H1 (cell line): Measurements from ENCODE around the gene DCDC2C. TPM values are rescaled to one million over a fixed set of nuclear protein-coding genes. Genes with fewer than 3 reads are reported as not detected.

ENCODE experiments used
- CTCF ChIA-PET: fragments of 300-600 bp; sonication (Branson Sonifier 250); formaldehyde crosslinking; loops from one replicate; lab custom pipeline; 2021; ENCODE audit not compliant: partially characterized antibody; lab: Charles Lee
- POLR2A ChIA-PET: fragments of 300-600 bp; sonication (Branson Sonifier 250); formaldehyde crosslinking; loops from one replicate; lab custom pipeline; 2021; ENCODE audit warnings: inconsistent platforms; ENCODE audit not compliant: partially characterized antibody; lab: Charles Lee
- DNase-seq, 2 experiments: peaks; one replicate each; pipeline versions ENCODE4 v3.0.0 to v3.0.0-alpha.2; 2010 to 2022; ENCODE audit warnings: low spot score in 2 of 2, low read depth in 1 of 2, mixed read lengths in 1 of 2
- FAIRE-seq: peaks from 2 replicates; lab custom pipeline; 2011; peaks lifted over from hg19 to GRCh38; lab: Jason Lieb, UNC
- H2AFZ ChIP-seq: 2 replicates; pipeline ENCODE4 v1.8.1; 2012; ENCODE audit warnings: low read length, inconsistent platforms
- H2AK5ac ChIP-seq: 2 replicates; pipeline ENCODE4 v1.6.1; 2013; ENCODE audit warnings: low read depth, low read length
- H2BK120ac ChIP-seq: replicated peaks from 2 replicates; pipeline ENCODE3; 2013; ENCODE audit warnings: low read depth, low read length, inconsistent platforms
- H2BK12ac ChIP-seq: 2 replicates; pipeline ENCODE4 v1.6.1; 2013; ENCODE audit warnings: low read depth, low read length
- H2BK15ac ChIP-seq: 2 replicates; pipeline ENCODE4 v1.6.1; 2013; ENCODE audit warnings: low read length
- H2BK20ac ChIP-seq: 2 replicates; pipeline ENCODE4 v1.6.1; 2013; ENCODE audit warnings: low read length
- H2BK5ac ChIP-seq: 2 replicates; pipeline ENCODE4 v1.6.1; 2013; ENCODE audit warnings: low read depth, low read length
- H3K14ac ChIP-seq: 2 replicates; pipeline ENCODE4 v1.6.1; 2013; ENCODE audit warnings: inconsistent platforms; ENCODE audit not compliant: insufficient read length
- H3K18ac ChIP-seq: 2 replicates; pipeline ENCODE4 v1.6.1; 2013; ENCODE audit warnings: low read length; ENCODE audit errors: extremely low read depth
- H3K23ac ChIP-seq: 2 replicates; pipeline ENCODE4 v1.6.1; 2013; ENCODE audit warnings: inconsistent platforms; ENCODE audit not compliant: insufficient read length
- H3K23me2 ChIP-seq: 2 replicates; pipeline ENCODE4 v1.6.1; 2013; ENCODE audit warnings: low read depth, low read length
- H3K27ac ChIP-seq: 2 replicates; pipeline ENCODE4 v1.6.1; 2011; ENCODE audit warnings: low read depth, low read length, inconsistent platforms
- H3K27me3 ChIP-seq, 4 experiments: replicated peaks in 1 of 4; 1 replicate in 1 of 4; 2 replicates in 3 of 4; pipeline versions ENCODE4 v1.6.1 to v1.8.1; 2011 to 2013; ENCODE audit warnings: low read length in 3 of 4, mild to moderate bottlenecking in 3 of 4, inconsistent platforms in 2 of 4, mixed read lengths in 2 of 4, moderate library complexity in 1 of 4; ENCODE audit not compliant: control insufficient read depth in 3 of 4, insufficient read depth in 3 of 4; ENCODE audit errors: extremely low read depth in 1 of 4
- H3K36me3 ChIP-seq, 4 experiments: 2 replicates each; pipeline versions ENCODE4 v1.6.1 to v1.8.1; 2011 to 2013; ENCODE audit warnings: mild to moderate bottlenecking in 4 of 4, low read length in 3 of 4, moderate library complexity in 2 of 4, control low read depth in 1 of 4, inconsistent platforms in 1 of 4; ENCODE audit not compliant: insufficient read depth in 4 of 4, control insufficient read depth in 2 of 4
- H3K4ac ChIP-seq: replicated peaks from 2 replicates; pipeline ENCODE3; 2013; ENCODE audit warnings: low read length, low read depth, mixed read lengths, inconsistent platforms; ENCODE audit not compliant: insufficient read length
- H3K4me1 ChIP-seq, 4 experiments: replicated peaks in 1 of 4; 1 replicate in 1 of 4; 2 replicates in 3 of 4; pipeline versions ENCODE4 v1.6.1 to v1.8.1; 2011 to 2013; ENCODE audit warnings: low read length in 3 of 4, inconsistent platforms in 2 of 4, mixed read lengths in 1 of 4; ENCODE audit not compliant: insufficient read depth in 4 of 4, control insufficient read depth in 3 of 4
- H3K4me2 ChIP-seq, 2 experiments: 2 replicates each; pipeline versions ENCODE4 v1.6.1 to v1.8.1; 2011 to 2013; ENCODE audit warnings: low read depth in 2 of 2, low read length in 2 of 2, control low read depth in 1 of 2, inconsistent platforms in 1 of 2, mild to moderate bottlenecking in 1 of 2; ENCODE audit not compliant: insufficient read depth in 1 of 2
- H3K4me3 ChIP-seq, 4 experiments: fragments of 200-600, 300-600 bp in 1 of 4; sonication (generic), shearing (Covaris generic), sonication (Bioruptor Twin) in 1 of 4; 2 replicates each; pipeline versions ENCODE4 v1.5.1 to v1.8.1; 2011 to 2016; ENCODE audit warnings: low read length in 4 of 4, low read depth in 3 of 4, control low read depth in 2 of 4, inconsistent platforms in 2 of 4, mild to moderate bottlenecking in 2 of 4, mixed read lengths in 1 of 4, moderate library complexity in 1 of 4; ENCODE audit not compliant: insufficient read depth in 2 of 4; ENCODE audit errors: extremely low read depth in 1 of 4
- H3K56ac ChIP-seq: replicated peaks from 2 replicates; pipeline ENCODE3; 2013; ENCODE audit warnings: low read depth, mild to moderate bottlenecking, mixed read lengths, low read length, inconsistent platforms; ENCODE audit not compliant: insufficient read length
- H3K79me1 ChIP-seq: 2 replicates; pipeline ENCODE4 v1.6.1; 2013; ENCODE audit warnings: low read depth, low read length, control low read depth
- H3K79me2 ChIP-seq, 2 experiments: 2 replicates each; pipeline versions ENCODE4 v1.6.1 to v1.8.1; 2012 to 2013; ENCODE audit warnings: low read length in 2 of 2, mild to moderate bottlenecking in 2 of 2, inconsistent platforms in 1 of 2; ENCODE audit not compliant: insufficient read depth in 2 of 2, control insufficient read depth in 1 of 2
- H3K9ac ChIP-seq, 4 experiments: replicated peaks in 1 of 4; 1 replicate in 1 of 4; 2 replicates in 3 of 4; pipeline versions ENCODE4 v1.6.1 to v1.8.1; 2011 to 2013; ENCODE audit warnings: low read depth in 3 of 4, low read length in 3 of 4, control low read depth in 2 of 4, mild to moderate bottlenecking in 2 of 4, moderate library complexity in 2 of 4, inconsistent platforms in 1 of 4; ENCODE audit errors: extremely low read depth in 1 of 4
- H3K9me3 ChIP-seq, 2 experiments: 2 replicates each; pipeline versions ENCODE4 v1.6.1 to v1.8.1; 2012 to 2013; ENCODE audit warnings: mild to moderate bottlenecking in 2 of 2, moderate library complexity in 2 of 2, control low read depth in 1 of 2, inconsistent platforms in 1 of 2, low read depth in 1 of 2, low read length in 1 of 2, mixed read lengths in 1 of 2; ENCODE audit not compliant: insufficient read depth in 2 of 2
- H4K20me1 ChIP-seq, 2 experiments: replicated peaks in 1 of 2; 2 replicates each; pipeline versions ENCODE3 to v1.8.1; 2011 to 2013; ENCODE audit warnings: inconsistent platforms in 2 of 2, low read length in 2 of 2, mild to moderate bottlenecking in 1 of 2; ENCODE audit not compliant: insufficient read depth in 2 of 2, control insufficient read depth in 1 of 2
- H4K5ac ChIP-seq: 2 replicates; pipeline ENCODE4 v1.6.1; 2013; ENCODE audit warnings: low read length, low read depth, mixed read lengths, inconsistent platforms; ENCODE audit not compliant: insufficient read length
- H4K8ac ChIP-seq: 2 replicates; pipeline ENCODE4 v1.8.0; 2013; ENCODE audit warnings: mild to moderate bottlenecking, moderate library complexity, low read length, inconsistent platforms; ENCODE audit not compliant: insufficient read depth; ENCODE audit errors: extremely low read depth
- H4K91ac ChIP-seq: replicated peaks from 2 replicates; pipeline ENCODE3; 2013; ENCODE audit warnings: low read length, mixed read lengths, inconsistent platforms; ENCODE audit not compliant: insufficient read length
- BRCA1 ChIP-seq: IDR thresholded peaks from 2 replicates; pipeline ENCODE4 v1.6.1; 2012; ENCODE audit warnings: low read depth, low read length, improper control_type of control experiment
- CBX8 ChIP-seq: fragments of 300-800, 300-1000 bp; sonication (generic); IDR thresholded peaks from 2 replicates; pipeline ENCODE4 v1.7.1; 2016; ENCODE audit warnings: low read depth, low read length, borderline replicate concordance
- POLR2A ChIP-seq, 2 experiments: IDR thresholded peaks; 1 replicate in 1 of 2; 2 replicates in 1 of 2; pipeline ENCODE4 v1.6.1; 2011; ENCODE audit warnings: low read depth in 2 of 2, low read length in 2 of 2, mild to moderate bottlenecking in 2 of 2; ENCODE audit errors: control extremely low read depth in 1 of 2
- SAP30 ChIP-seq: fragments of 300-600 bp; sonication (generic); IDR thresholded peaks from 2 replicates; pipeline ENCODE4 v1.7.1; 2012; ENCODE audit warnings: low read length, moderate library complexity, mild to moderate bottlenecking, inconsistent platforms; ENCODE audit not compliant: insufficient read depth, insufficient replicate concordance
- WGBS, 2 experiments: shearing (Covaris generic) in 1 of 2; methylation state at CpG; one replicate each; pipeline versions ENCODE4 v1.1.6 to v1.1.7; 2013 to 2015; ENCODE audit warnings: low lambda C conversion rate in 2 of 2, mixed read lengths in 2 of 2, inconsistent platforms in 1 of 2, low coverage in 1 of 2, missing lambda C conversion rate in 1 of 2; ENCODE audit not compliant: insufficient replicate concordance in 2 of 2, insufficient coverage in 1 of 2, insufficient read length in 1 of 2; ENCODE audit errors: extremely low coverage in 1 of 2, missing lambda C conversion rate in 1 of 2; 5-methylcytosine and 5-hydroxymethylcytosine counted together
- polyA plus RNA-seq, 7 experiments: library from polyadenylated mRNA; depleted of rRNA in 3 of 7; stranded (reverse) in 5 of 7; unstranded in 2 of 7; fragments of >200 nt in 5 of 7; fragments of 200-250 nt in 2 of 7; gene quantifications; 1 replicate in 5 of 7; 2 replicates in 1 of 7; 4 replicates in 1 of 7; pipeline versions ENCODE4 v1.2.1 to v1.2.3, GENCODE V29; 2011 to 2013; ENCODE audit warnings: missing spikeins in 2 of 7, mixed read lengths in 2 of 7
- total RNA-seq: library from RNA; stranded (reverse); fragmentation: NEBNext Ultra II Directional; extraction: Animal tissue kit (Norgen Biotek cat#: 25700); gene quantifications from 2 replicates; pipeline ENCODE4 v1.2.1, GENCODE V29; 2021

Gene DCDC2C
- total and polyA plus RNA-seq, 2 of the 8 experiments (the other 6 are each of a cell fraction or from before 2014, with no cell fraction given) = 0.50 TPM; not detected in 1

- H2BK20ac ChIP-seq = no peak overlapping the region
- CTCF ChIA-PET = interaction anchor here (0.6 to 1.9 kb wide), 3 partner anchors 11 to 201 kb away, joined by 3 to 4 read pairs (median 3); no protein-coding TSS in a partner anchor
- no peak overlapping the region for H2BK120ac ChIP-seq
- no peak overlapping the region for H3K14ac ChIP-seq
- peaks cover 0 to 3% (median 1%) of the 10 kb centered on the region in 4 experiments; a peak in 1 of 7 replicates for H3K4me1 ChIP-seq
- no peak overlapping the region for H3K56ac ChIP-seq
- TF ChIP-seq SAP30 = no peak
- TF ChIP-seq CBX8 = no peak
- TF ChIP-seq BRCA1 = no peak
- TF ChIP-seq POLR2A (IDR thresholded peaks at IDR 0.05; ENCODE audit: control extremely low read depth in 1 of 2, low read depth in 2 of 2, low read length in 2 of 2) = no peak
- TF ChIP-seq, all 59 proteins: peak for 0
- Histone ChIP-seq H2BK15ac (no peak overlapping the region), H3K36me3 (no peaks in the 10 kb centered on the region), H3K23me2 (peaks cover 2% of the 10 kb centered on the region; the same call in 1 of the 2 replicates), H3K4ac (no peak overlapping the region), H2AK5ac (no peak overlapping the region), H4K8ac (no peak overlapping the region), H3K9me3 (no peaks in the 10 kb centered on the region; a peak in 1 of 4 replicates), H4K91ac (no peak overlapping the region), H3K9ac (no peak overlapping the region), H2BK5ac (no peak overlapping the region), H3K18ac (no peak overlapping the region), H2AFZ (no peak overlapping the region), H4K5ac (no peak overlapping the region), H3K4me3 (no peak overlapping the region), H3K4me2 (no peak overlapping the region), H3K79me1 (no peaks in the 10 kb centered on the region), H3K79me2 (no peaks in the 10 kb centered on the region; a peak in 1 of 4 replicates), H4K20me1 (peaks cover 0 to 8% of the 10 kb centered on the region in 2 experiments), H3K27ac (no peak overlapping the region), H3K23ac (no peak overlapping the region), H3K27me3 (no peaks in the 10 kb centered on the region), H2BK12ac (no peak overlapping the region)
- no peak for DNase-seq
- 88% methylated on average over 7 of the region's 7 CpGs; no CpG with 5 or more reads in 1 of the 2 experiments for WGBS, 2 experiments
- POLR2A ChIA-PET = no interaction called here
- no peak for FAIRE-seq
Measured at GRCh38 chr2:3758906-3759305, 55.5 kb downstream of the DCDC2C start.
